ENCODE measurements around the gene SUPT20H. TPM values are rescaled to one million over a fixed set of nuclear protein-coding genes. Genes with fewer than 3 reads are reported as not detected.

The SUPT20H gene
- total and polyA plus RNA-seq, 2 of the 13 experiments (the other 11 are each of a cell fraction or from before 2014, with no cell fraction given): 35.0 to 63.6 TPM

DNA sequence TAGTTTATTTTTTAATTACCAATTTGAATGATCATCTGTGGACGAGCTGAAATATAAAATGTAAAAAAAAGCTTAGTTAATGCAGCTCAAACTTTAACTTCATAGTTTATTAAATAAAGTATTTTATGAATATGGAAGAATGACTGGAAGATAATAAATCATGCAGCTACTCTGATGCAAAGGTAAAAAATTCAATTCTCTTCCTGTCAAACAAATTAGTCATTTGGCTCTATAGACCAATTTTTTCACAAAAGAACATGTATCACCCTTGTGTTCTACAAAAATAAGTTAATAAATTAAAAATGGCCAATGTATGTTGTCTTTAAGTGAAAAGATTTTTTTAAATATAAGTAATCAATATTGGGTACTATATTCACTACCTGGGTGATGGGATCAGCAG lies 32.7 kb downstream of the SUPT20H start (continued):
- TF ChIP-seq, protein P1, sequence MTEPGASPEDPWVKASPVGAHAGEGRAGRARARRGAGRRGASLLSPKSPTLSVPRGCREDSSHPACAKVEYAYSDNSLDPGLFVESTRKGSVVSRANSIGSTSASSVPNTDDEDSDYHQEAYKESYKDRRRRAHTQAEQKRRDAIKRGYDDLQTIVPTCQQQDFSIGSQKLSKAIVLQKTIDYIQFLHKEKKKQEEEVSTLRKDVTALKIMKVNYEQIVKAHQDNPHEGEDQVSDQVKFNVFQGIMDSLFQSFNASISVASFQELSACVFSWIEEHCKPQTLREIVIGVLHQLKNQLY (CRISPR knock-in tag; IDR thresholded peaks at IDR 0.05): no peak
- TF ChIP-seq NAIF1 (CRISPR knock-in tag; IDR thresholded peaks at IDR 0.05; ENCODE audit: borderline replicate concordance) (no peak), ATF1 (CRISPR knock-in tag; IDR thresholded peaks at IDR 0.05) (no peak)

DNA sequence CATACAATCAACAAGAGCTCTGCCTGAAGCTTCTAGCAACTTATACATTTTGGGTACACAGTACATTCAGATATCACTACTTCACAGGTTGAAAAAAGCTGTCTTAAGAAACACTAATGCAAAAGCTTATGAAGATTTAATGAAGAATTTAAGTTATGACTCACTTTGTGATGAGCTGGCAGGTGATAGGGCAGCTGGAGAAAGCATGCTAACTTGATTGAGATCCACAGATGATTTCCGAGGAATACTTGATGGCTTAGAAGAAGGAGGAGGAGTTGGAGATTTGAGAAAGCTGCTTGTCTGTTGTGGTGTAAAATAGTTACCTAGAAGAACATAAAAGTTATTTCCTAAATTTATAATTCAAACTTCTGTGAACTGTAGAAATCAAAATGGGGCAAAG lies 35.6 kb downstream of the SUPT20H start:
- ChIA-PET POLR2A (no interaction called here), CTCF (ENCODE audit: low intra/inter-chr PET ratio, low total read pairs) (no interaction called here)
- Histone ChIP-seq H3K27me3 (ENCODE audit: control insufficient read depth in 1 of 2, insufficient read depth in 2 of 2, low read length in 2 of 2) (no peaks in the 10 kb centered on the region), H3K36me3 (replicated peaks in 1 of 2; ENCODE audit: control insufficient read depth in 1 of 2, insufficient read depth in 2 of 2, low read length in 2 of 2) (peaks cover 8 to 58% of the 10 kb centered on the region in 2 experiments), H3K9me3 (ENCODE audit: low read length) (no peaks in the 10 kb centered on the region), H3K4me3 (replicated peaks in 1 of 3; ENCODE audit: insufficient read depth in 1 of 3, low read depth in 2 of 3, low read length in 3 of 3) (no peak overlapping the region), H3K9ac (ENCODE audit: insufficient read depth, low read depth, low read length) (no peak overlapping the region), H3K27ac (ENCODE audit: extremely low read length, insufficient read depth, low read length) (no peak overlapping the region), H3K4me1 (ENCODE audit: insufficient read depth, low read length) (no peaks in the 10 kb centered on the region), H4K20me1 (ENCODE audit: insufficient read depth, low read length) (no peaks in the 10 kb centered on the region), H2AFZ (ENCODE audit: low read length) (no peak overlapping the region), H3K4me2 (ENCODE audit: low read depth, low read length) (no peak overlapping the region), H3K79me2 (ENCODE audit: insufficient read depth, low read length) (no peaks in the 10 kb centered on the region)
- no peak for TF ChIP-seq PCBP2 (optimal IDR thresholded peaks at IDR 0.05; ENCODE audit: low read depth, low read length, poor library complexity, severe bottlenecking)
- TF ChIP-seq, protein P2, sequence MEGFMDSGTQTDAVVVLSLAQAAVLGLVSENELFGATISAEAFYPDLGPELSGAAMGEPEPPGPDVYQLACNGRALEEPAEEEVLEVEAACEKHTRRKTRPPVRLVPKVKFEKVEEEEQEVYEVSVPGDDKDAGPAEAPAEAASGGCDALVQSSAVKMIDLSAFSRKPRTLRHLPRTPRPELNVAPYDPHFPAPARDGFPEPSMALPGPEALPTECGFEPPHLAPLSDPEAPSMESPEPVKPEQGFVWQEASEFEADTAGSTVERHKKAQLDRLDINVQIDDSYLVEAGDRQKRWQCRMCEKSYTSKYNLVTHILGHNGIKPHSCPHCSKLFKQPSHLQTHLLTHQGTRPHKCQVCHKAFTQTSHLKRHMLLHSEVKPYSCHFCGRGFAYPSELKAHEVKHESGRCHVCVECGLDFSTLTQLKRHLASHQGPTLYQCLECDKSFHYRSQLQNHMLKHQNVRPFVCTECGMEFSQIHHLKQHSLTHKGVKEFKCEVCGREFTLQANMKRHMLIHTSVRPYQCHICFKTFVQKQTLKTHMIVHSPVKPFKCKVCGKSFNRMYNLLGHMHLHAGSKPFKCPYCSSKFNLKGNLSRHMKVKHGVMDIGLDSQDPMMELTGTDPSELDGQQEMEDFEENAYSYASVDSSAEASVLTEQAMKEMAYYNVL (CRISPR knock-in tag; IDR thresholded peaks at IDR 0.05; ENCODE audit: borderline replicate concordance): no peak
- TF ChIP-seq, protein P3, sequence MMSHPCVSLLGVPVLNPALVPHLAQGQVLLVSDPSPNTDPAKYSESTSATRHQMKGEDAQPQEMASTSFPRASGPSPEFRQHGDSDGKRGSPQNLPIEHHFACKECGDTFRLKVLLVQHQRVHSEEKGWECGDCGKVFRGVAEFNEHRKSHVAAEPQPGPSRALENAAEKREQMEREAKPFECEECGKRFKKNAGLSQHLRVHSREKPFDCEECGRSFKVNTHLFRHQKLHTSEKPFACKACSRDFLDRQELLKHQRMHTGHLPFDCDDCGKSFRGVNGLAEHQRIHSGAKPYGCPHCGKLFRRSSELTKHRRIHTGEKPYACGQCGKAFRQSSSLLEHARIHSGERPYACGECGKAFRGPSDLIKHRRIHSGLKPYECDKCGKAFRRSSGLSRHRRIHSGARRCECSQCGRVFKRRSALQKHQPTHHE (CRISPR knock-in tag; IDR thresholded peaks at IDR 0.05; ENCODE audit: borderline replicate concordance): no peak
- TF ChIP-seq FIP1L1 (IDR thresholded peaks at IDR 0.05; ENCODE audit: borderline replicate concordance, insufficient read depth, low read depth, low read length): no peak
- TF ChIP-seq ZNF543 (CRISPR knock-in tag; IDR thresholded peaks at IDR 0.05): no peak
- FAIRE-seq (no peak), DNase-seq (ENCODE audit: low spot score) (no peak), ATAC-seq (no peak)
- BruUV-seq (replicated peaks): no TSS peak
- in situ Hi-C loops (cut with HindIII; ENCODE audit: extremely low pct_ligation_motif_present, low pct_unique_long_range_greater_than_20kb) (no loop called here), intact Hi-C loops (cut with micrococcal nuclease; ENCODE audit: unreplicated experiment) (no loop called here)
- 100% methylated on average over 1 of the region's 1 CpG for WGBS (ENCODE audit: low lambda C conversion rate)
